Measurements from ENCODE around the gene MRPL24.

DNA sequence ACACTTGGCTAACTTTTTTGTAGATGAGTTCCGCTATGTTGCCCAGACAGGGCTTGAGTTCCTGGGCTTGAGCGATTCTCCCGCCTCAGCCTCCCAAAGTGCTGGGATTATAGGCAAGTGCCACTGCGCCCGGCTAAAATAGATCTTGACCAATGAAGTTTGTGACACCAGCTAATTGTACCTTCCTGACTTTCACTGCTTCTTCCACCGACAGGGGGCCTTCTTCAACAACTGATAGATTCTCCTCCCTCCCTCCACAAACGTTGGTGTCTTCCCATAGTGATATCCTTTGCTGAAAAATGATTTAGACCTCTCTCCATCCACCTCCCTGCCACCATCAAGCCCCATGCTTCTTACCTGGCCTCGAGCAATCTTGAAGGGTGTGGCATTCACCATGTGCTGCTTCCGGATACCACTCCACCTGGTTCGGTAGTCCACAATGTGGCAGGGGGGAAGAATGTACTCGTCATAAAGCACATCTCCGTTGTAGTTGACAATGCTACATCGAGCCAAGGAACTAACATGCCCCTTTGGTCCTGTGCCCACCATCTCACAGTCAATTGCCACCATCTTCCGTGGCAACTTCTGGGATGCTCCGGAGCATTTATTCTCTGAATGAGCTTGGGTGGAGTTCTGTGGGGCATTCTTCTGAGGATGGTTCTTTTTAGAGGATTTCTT, 14.2 kb downstream of the MRPL24 start:
- TF ChIP-seq, protein P1, sequence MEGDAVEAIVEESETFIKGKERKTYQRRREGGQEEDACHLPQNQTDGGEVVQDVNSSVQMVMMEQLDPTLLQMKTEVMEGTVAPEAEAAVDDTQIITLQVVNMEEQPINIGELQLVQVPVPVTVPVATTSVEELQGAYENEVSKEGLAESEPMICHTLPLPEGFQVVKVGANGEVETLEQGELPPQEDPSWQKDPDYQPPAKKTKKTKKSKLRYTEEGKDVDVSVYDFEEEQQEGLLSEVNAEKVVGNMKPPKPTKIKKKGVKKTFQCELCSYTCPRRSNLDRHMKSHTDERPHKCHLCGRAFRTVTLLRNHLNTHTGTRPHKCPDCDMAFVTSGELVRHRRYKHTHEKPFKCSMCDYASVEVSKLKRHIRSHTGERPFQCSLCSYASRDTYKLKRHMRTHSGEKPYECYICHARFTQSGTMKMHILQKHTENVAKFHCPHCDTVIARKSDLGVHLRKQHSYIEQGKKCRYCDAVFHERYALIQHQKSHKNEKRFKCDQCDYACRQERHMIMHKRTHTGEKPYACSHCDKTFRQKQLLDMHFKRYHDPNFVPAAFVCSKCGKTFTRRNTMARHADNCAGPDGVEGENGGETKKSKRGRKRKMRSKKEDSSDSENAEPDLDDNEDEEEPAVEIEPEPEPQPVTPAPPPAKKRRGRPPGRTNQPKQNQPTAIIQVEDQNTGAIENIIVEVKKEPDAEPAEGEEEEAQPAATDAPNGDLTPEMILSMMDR (IDR thresholded peaks at IDR 0.05): peak; percentile 28 to 36 (median 30)
- no peak for TF ChIP-seq POLR2A (IDR thresholded peaks at IDR 0.05)
